ENCODE measurements around the gene BHLHE40.

The BHLHE40 gene

GRCh38 chr3:4948395-4948794 lies 30.8 kb upstream of the BHLHE40 start:
- Histone ChIP-seq H3K27ac (ENCODE audit: low read depth, low read length) (no peak overlapping the region), H3K9me3 (ENCODE audit: insufficient read depth, low read depth, low read length) (no peaks in the 10 kb centered on the region), H3K9ac (ENCODE audit: low read depth, low read length) (no peak overlapping the region), H3K36me3 (ENCODE audit: insufficient read depth, low read length) (no peaks in the 10 kb centered on the region), H3K4me1 (ENCODE audit: insufficient read depth, low read length) (no peaks in the 10 kb centered on the region; the same call in 1 of the 2 replicates), H3K4me3 (ENCODE audit: low read length) (no peak overlapping the region), H3K27me3 (ENCODE audit: insufficient read depth, low read length) (no peaks in the 10 kb centered on the region)
- WGBS, result 90% methylated on average over 3 of the region's 4 CpGs

GRCh38 chr3:4949004-4949403 lies 30.2 kb upstream of the BHLHE40 start:
- H3K9ac ChIP-seq (ENCODE audit: low read depth, low read length), result no peak overlapping the region
- H3K9me3 ChIP-seq (ENCODE audit: insufficient read depth, low read depth, low read length), result no peaks in the 10 kb centered on the region
- 86% methylated on average over 2 of the region's 2 CpGs for WGBS
- H3K27ac ChIP-seq (ENCODE audit: low read depth, low read length), result no peak overlapping the region
- no peaks in the 10 kb centered on the region; the same call in 1 of the 2 replicates for H3K4me1 ChIP-seq (ENCODE audit: insufficient read depth, low read length)
- no peaks in the 10 kb centered on the region for H3K36me3 ChIP-seq (ENCODE audit: insufficient read depth, low read length)
- H3K4me3 ChIP-seq (ENCODE audit: low read length), result no peak overlapping the region
- no peaks in the 10 kb centered on the region for H3K27me3 ChIP-seq (ENCODE audit: insufficient read depth, low read length)

GRCh38 chr3:4949659-4950058 lies 29.6 kb upstream of the BHLHE40 start:
- H3K36me3 ChIP-seq (ENCODE audit: insufficient read depth, low read length), result no peaks in the 10 kb centered on the region
- no peaks in the 10 kb centered on the region for H3K27me3 ChIP-seq (ENCODE audit: insufficient read depth, low read length)
- no peaks in the 10 kb centered on the region for H3K9me3 ChIP-seq (ENCODE audit: insufficient read depth, low read depth, low read length)
- H3K27ac ChIP-seq (ENCODE audit: low read depth, low read length), result no peak overlapping the region
- no peak overlapping the region for H3K4me3 ChIP-seq (ENCODE audit: low read length)
- 94% methylated on average over 1 of the region's 2 CpGs for WGBS
- H3K4me1 ChIP-seq (ENCODE audit: insufficient read depth, low read length), result no peaks in the 10 kb centered on the region; the same call in 1 of the 2 replicates
- H3K9ac ChIP-seq (ENCODE audit: low read depth, low read length), result no peak overlapping the region

- Histone ChIP-seq H3K27me3 (ENCODE audit: insufficient read depth, low read length) (no peaks in the 10 kb centered on the region), H3K9ac (ENCODE audit: low read depth, low read length) (no peak overlapping the region), H3K27ac (ENCODE audit: low read depth, low read length) (no peak overlapping the region), H3K36me3 (ENCODE audit: insufficient read depth, low read length) (no peaks in the 10 kb centered on the region), H3K4me1 (ENCODE audit: insufficient read depth, low read length) (no peaks in the 10 kb centered on the region; the same call in 1 of the 2 replicates), H3K4me3 (ENCODE audit: low read length) (no peak overlapping the region), H3K9me3 (ENCODE audit: insufficient read depth, low read depth, low read length) (no peaks in the 10 kb centered on the region)
- WGBS, result 93% methylated on average over 4 of the region's 4 CpGs
These were observed 28.9 kb upstream of the BHLHE40 start for GRCh38 chr3:4950351-4950784.

GRCh38 chr3:4950948-4951347 lies 28.3 kb upstream of the BHLHE40 start:
- Histone ChIP-seq H3K27me3 (ENCODE audit: insufficient read depth, low read length) (no peaks in the 10 kb centered on the region), H3K9ac (ENCODE audit: low read depth, low read length) (no peak overlapping the region), H3K27ac (ENCODE audit: low read depth, low read length) (no peak overlapping the region), H3K36me3 (ENCODE audit: insufficient read depth, low read length) (no peaks in the 10 kb centered on the region), H3K9me3 (ENCODE audit: insufficient read depth, low read depth, low read length) (no peaks in the 10 kb centered on the region), H3K4me3 (ENCODE audit: low read length) (no peak overlapping the region), H3K4me1 (ENCODE audit: insufficient read depth, low read length) (no peaks in the 10 kb centered on the region; the same call in 1 of the 2 replicates)
- 94% methylated on average over 8 of the region's 8 CpGs for WGBS

- no peaks in the 10 kb centered on the region; the same call in 1 of the 2 replicates for H3K4me1 ChIP-seq (ENCODE audit: insufficient read depth, low read length)
- no peaks in the 10 kb centered on the region for H3K9me3 ChIP-seq (ENCODE audit: insufficient read depth, low read depth, low read length)
- no peak overlapping the region for H3K9ac ChIP-seq (ENCODE audit: low read depth, low read length)
- H3K27ac ChIP-seq (ENCODE audit: low read depth, low read length), result no peak overlapping the region
- no peak overlapping the region for H3K4me3 ChIP-seq (ENCODE audit: low read length)
- H3K27me3 ChIP-seq (ENCODE audit: insufficient read depth, low read length), result no peaks in the 10 kb centered on the region
- H3K36me3 ChIP-seq (ENCODE audit: insufficient read depth, low read length), result no peaks in the 10 kb centered on the region
- 77% methylated on average over 2 of the region's 2 CpGs for WGBS
These were observed 26.1 kb upstream of the BHLHE40 start for GRCh38 chr3:4953119-4953518.

GRCh38 chr3:4954256-4955000 lies 24.8 kb upstream of the BHLHE40 start:
- peaks cover 5% of the 10 kb centered on the region for H3K9me3 ChIP-seq (ENCODE audit: insufficient read depth, low read depth, low read length)
- no peaks in the 10 kb centered on the region for H3K27me3 ChIP-seq (ENCODE audit: insufficient read depth, low read length)
- no peak overlapping the region for H3K27ac ChIP-seq (ENCODE audit: low read depth, low read length)
- H3K9ac ChIP-seq (ENCODE audit: low read depth, low read length), result no peak overlapping the region
- WGBS, result 86% methylated on average over 5 of the region's 6 CpGs
- no peak overlapping the region for H3K4me3 ChIP-seq (ENCODE audit: low read length)
- no peaks in the 10 kb centered on the region; the same call in 1 of the 2 replicates for H3K4me1 ChIP-seq (ENCODE audit: insufficient read depth, low read length)
- H3K36me3 ChIP-seq (ENCODE audit: insufficient read depth, low read length), result no peaks in the 10 kb centered on the region

- H3K4me1 ChIP-seq (ENCODE audit: insufficient read depth, low read length), result no peaks in the 10 kb centered on the region; the same call in 1 of the 2 replicates
- H3K27ac ChIP-seq (ENCODE audit: low read depth, low read length), result no peak overlapping the region
- no peaks in the 10 kb centered on the region for H3K36me3 ChIP-seq (ENCODE audit: insufficient read depth, low read length)
- WGBS, result 90% methylated on average over 2 of the region's 2 CpGs
- no peak overlapping the region for H3K9ac ChIP-seq (ENCODE audit: low read depth, low read length)
- no peaks in the 10 kb centered on the region for H3K27me3 ChIP-seq (ENCODE audit: insufficient read depth, low read length)
- peaks cover 5% of the 10 kb centered on the region for H3K9me3 ChIP-seq (ENCODE audit: insufficient read depth, low read depth, low read length)
- no peak overlapping the region for H3K4me3 ChIP-seq (ENCODE audit: low read length)
These were observed 23.1 kb upstream of the BHLHE40 start for GRCh38 chr3:4956099-4956498.

GRCh38 chr3:4956738-4957137 lies 22.5 kb upstream of the BHLHE40 start:
- Histone ChIP-seq H3K4me3 (ENCODE audit: low read length) (no peak overlapping the region), H3K27me3 (ENCODE audit: insufficient read depth, low read length) (no peaks in the 10 kb centered on the region), H3K27ac (ENCODE audit: low read depth, low read length) (no peak overlapping the region), H3K9ac (ENCODE audit: low read depth, low read length) (no peak overlapping the region), H3K9me3 (ENCODE audit: insufficient read depth, low read depth, low read length) (peaks cover 5% of the 10 kb centered on the region), H3K36me3 (ENCODE audit: insufficient read depth, low read length) (no peaks in the 10 kb centered on the region), H3K4me1 (ENCODE audit: insufficient read depth, low read length) (no peaks in the 10 kb centered on the region; the same call in 1 of the 2 replicates)
- 90% methylated on average over 2 of the region's 2 CpGs for WGBS

- Histone ChIP-seq H3K9ac (ENCODE audit: low read depth, low read length) (no peak overlapping the region), H3K36me3 (ENCODE audit: insufficient read depth, low read length) (no peaks in the 10 kb centered on the region), H3K9me3 (ENCODE audit: insufficient read depth, low read depth, low read length) (peaks cover 5% of the 10 kb centered on the region), H3K27ac (ENCODE audit: low read depth, low read length) (no peak overlapping the region), H3K27me3 (ENCODE audit: insufficient read depth, low read length) (no peaks in the 10 kb centered on the region), H3K4me1 (ENCODE audit: insufficient read depth, low read length) (no peaks in the 10 kb centered on the region; the same call in 1 of the 2 replicates), H3K4me3 (ENCODE audit: low read length) (no peak overlapping the region)
- 56% methylated on average over 3 of the region's 3 CpGs for WGBS
These were observed 21.3 kb upstream of the BHLHE40 start for GRCh38 chr3:4957978-4958377.

- 100% methylated on average over 1 of the region's 4 CpGs for WGBS
- Histone ChIP-seq H3K9me3 (ENCODE audit: insufficient read depth, low read depth, low read length) (peaks cover 5% of the 10 kb centered on the region), H3K4me3 (ENCODE audit: low read length) (no peak overlapping the region), H3K27ac (ENCODE audit: low read depth, low read length) (no peak overlapping the region), H3K36me3 (ENCODE audit: insufficient read depth, low read length) (no peaks in the 10 kb centered on the region), H3K9ac (ENCODE audit: low read depth, low read length) (no peak overlapping the region), H3K4me1 (ENCODE audit: insufficient read depth, low read length) (no peaks in the 10 kb centered on the region), H3K27me3 (ENCODE audit: insufficient read depth, low read length) (no peaks in the 10 kb centered on the region)
These were observed 20.1 kb upstream of the BHLHE40 start for GRCh38 chr3:4959180-4959579.
